Endothelial cell of umbilical vein (primary cell): Measurements from ENCODE around the gene PPP1R13B. TPM values are rescaled to one million over a fixed set of nuclear protein-coding genes. Genes with fewer than 3 reads are reported as not detected.

Source experiments
- BruUV-seq: library from RNA; stranded (reverse); fragments of 400-500 nt; replicated peaks from 2 replicates; lab custom pipeline; 2021; lab: Mats Ljungman, UMichigan
- CTCF ChIA-PET: fragments of 300-600, 350-600 bp; sonication (Branson Sonifier 250); formaldehyde crosslinking; loops from one replicate; lab custom pipeline; 2021; ENCODE audit warnings: antibody characterized with exemption, inconsistent platforms; lab: Charles Lee
- POLR2A ChIA-PET: fragments of 300-600, 350-600 bp; sonication (Branson Sonifier 250); formaldehyde crosslinking; loops from one replicate; lab custom pipeline; 2021; ENCODE audit warnings: antibody characterized with exemption, inconsistent platforms; lab: Charles Lee
- DNase-seq: peaks from one replicate; pipeline ENCODE4 v3.0.0-alpha.2; 2011; ENCODE audit warnings: low read depth, low spot score
- FAIRE-seq: peaks from 2 replicates; lab custom pipeline; 2011; peaks lifted over from hg19 to GRCh38; lab: Jason Lieb, UNC
- H2AFZ ChIP-seq: 2 replicates; pipeline ENCODE4 v1.6.0; 2012; ENCODE audit warnings: low read depth, low read length, control low read depth, inconsistent platforms
- H3K27ac ChIP-seq: 2 replicates; pipeline ENCODE4 v1.5.1; 2011; ENCODE audit warnings: low read depth, mild to moderate bottlenecking, control low read depth, low read length, moderate library complexity; ENCODE audit not compliant: insufficient read depth
- H3K27me3 ChIP-seq, 2 experiments: 2 replicates each; pipeline versions ENCODE4 v1.6.0 to v1.6.1; 2011; ENCODE audit warnings: low read length in 2 of 2, mixed read lengths in 1 of 2; ENCODE audit not compliant: control insufficient read depth in 2 of 2, insufficient read depth in 2 of 2
- H3K36me3 ChIP-seq, 2 experiments: 2 replicates in 1 of 2; 3 replicates in 1 of 2; pipeline ENCODE4 v1.5.1; 2011; ENCODE audit warnings: low read length in 2 of 2, mild to moderate bottlenecking in 1 of 2, moderate library complexity in 1 of 2; ENCODE audit not compliant: control insufficient read depth in 2 of 2, insufficient read depth in 2 of 2; ENCODE audit errors: extremely low read depth in 1 of 2
- H3K4me1 ChIP-seq: 3 replicates; pipeline ENCODE4 v1.5.1; 2011; ENCODE audit warnings: mild to moderate bottlenecking, low read length; ENCODE audit not compliant: control insufficient read depth, insufficient read depth; ENCODE audit errors: extremely low read depth
- H3K4me2 ChIP-seq: 2 replicates; pipeline ENCODE4 v1.6.1; 2011; ENCODE audit warnings: low read length, control low read depth, mixed read lengths; ENCODE audit not compliant: insufficient read depth
- H3K4me3 ChIP-seq, 3 experiments: fragments of 200-600 bp in 1 of 3; sonication (generic), shearing (Covaris generic) in 1 of 3; replicated peaks in 1 of 3; 2 replicates each; pipeline ENCODE4 v1.5.1; 2011 to 2016; ENCODE audit warnings: control low read depth in 3 of 3, low read length in 3 of 3, mild to moderate bottlenecking in 2 of 3, inconsistent platforms in 1 of 3, low read depth in 1 of 3, moderate library complexity in 1 of 3; ENCODE audit not compliant: insufficient read depth in 1 of 3
- H3K79me2 ChIP-seq: 2 replicates; pipeline ENCODE4 v1.6.0; 2012; ENCODE audit warnings: low read length, inconsistent platforms; ENCODE audit not compliant: control insufficient read depth, insufficient read depth
- H3K9ac ChIP-seq: replicated peaks from 2 replicates; pipeline ENCODE3; 2011; ENCODE audit warnings: low read length, control low read depth; ENCODE audit not compliant: insufficient read depth; ENCODE audit errors: extremely low read depth
- H3K9me1 ChIP-seq: replicated peaks from 3 replicates; pipeline ENCODE4 v1.6.0; 2011; ENCODE audit warnings: mild to moderate bottlenecking, low read length; ENCODE audit not compliant: control insufficient read depth, insufficient read depth; ENCODE audit errors: extremely low read depth
- H3K9me3 ChIP-seq: replicated peaks from 2 replicates; pipeline ENCODE4 v1.5.1; 2012; ENCODE audit warnings: low read length, inconsistent platforms; ENCODE audit not compliant: control insufficient read depth, insufficient read depth
- H4K20me1 ChIP-seq: replicated peaks from 2 replicates; pipeline ENCODE3; 2011; ENCODE audit warnings: mild to moderate bottlenecking, low read length; ENCODE audit not compliant: control insufficient read depth, insufficient read depth; ENCODE audit errors: extremely low read depth
- CTCF ChIP-seq, 2 donors: IDR thresholded peaks; 1 replicate in 1 of 2; 2 replicates in 1 of 2; pipeline ENCODE4 v1.5.1; 2011; ENCODE audit warnings: low read length in 2 of 2, mild to moderate bottlenecking in 2 of 2, moderate library complexity in 2 of 2, control low read depth in 1 of 2, inconsistent platforms in 1 of 2, low read depth in 1 of 2; ENCODE audit not compliant: insufficient read depth in 1 of 2; ENCODE audit errors: extremely low read depth in 1 of 2
- EZH2 ChIP-seq: IDR thresholded peaks from 2 replicates; pipeline ENCODE4 v1.6.1; 2012; ENCODE audit warnings: borderline replicate concordance, low read depth, mild to moderate bottlenecking, moderate library complexity, low read length, inconsistent platforms; ENCODE audit not compliant: severe bottlenecking
- FOS ChIP-seq: IDR thresholded peaks from 2 replicates; pipeline ENCODE4 v1.6.1; 2011; ENCODE audit warnings: mild to moderate bottlenecking, low read length, moderate library complexity, borderline replicate concordance; ENCODE audit not compliant: insufficient read depth
- GATA2 ChIP-seq: IDR thresholded peaks from 2 replicates; pipeline ENCODE4 v1.7.0; 2011; ENCODE audit warnings: low read depth, mild to moderate bottlenecking, moderate library complexity, mixed read lengths, low read length; ENCODE audit not compliant: insufficient read length, insufficient read depth
- JUN ChIP-seq: IDR thresholded peaks from 2 replicates; pipeline ENCODE4 v1.6.1; 2011; ENCODE audit warnings: borderline replicate concordance, low read depth; ENCODE audit not compliant: insufficient read length, insufficient read depth
- MAX ChIP-seq: IDR thresholded peaks from 2 replicates; pipeline ENCODE4 v1.6.1; 2011; ENCODE audit not compliant: insufficient read depth, insufficient read length
- MYC ChIP-seq: IDR thresholded peaks from one replicate; pipeline ENCODE4 v1.6.1; 2011; ENCODE audit warnings: mild to moderate bottlenecking, low read depth, low read length
- POLR2A ChIP-seq: IDR thresholded peaks from 2 replicates; pipeline ENCODE4 v1.6.1; 2012; ENCODE audit warnings: low read depth, mild to moderate bottlenecking, control low read depth, low read length
- POLR2AphosphoS5 ChIP-seq: IDR thresholded peaks from 2 replicates; pipeline ENCODE4 v1.6.1; 2012; ENCODE audit warnings: low read depth, mild to moderate bottlenecking, control low read depth, low read length, moderate library complexity; ENCODE audit not compliant: insufficient read depth
- dilution Hi-C: fragments of 300-500 bp; cut with MboI; formaldehyde crosslinking; loops from one replicate; pipeline ENCODE4 v1.15.0; 2019; ENCODE audit warnings: low sequenced_read_pairs; ENCODE audit not compliant: extremely low pct_ligation_motif_present
- intact Hi-C: fragments of 100-400 bp; cut with micrococcal nuclease; formaldehyde crosslinking; loops from one replicate; pipeline ENCODE4 v1.10.0; 2022
- polyA plus RNA-seq, 4 experiments: library from polyadenylated mRNA; depleted of rRNA in 3 of 4; stranded (reverse) in 3 of 4; unstranded in 1 of 4; fragments of >200 nt; gene quantifications; 2 replicates each; pipeline versions ENCODE4 v1.2.1 to v1.2.3, GENCODE V29; 2011 to 2012; ENCODE audit warnings: missing spikeins in 1 of 4
- total RNA-seq: library from RNA; stranded (reverse); gene quantifications from 2 replicates; pipeline ENCODE4 v1.2.3, GENCODE V29; 2021

The PPP1R13B gene
- total and polyA plus RNA-seq, 2 donors (not counting 3 experiments of a cell fraction or from before 2014, with no cell fraction given): 10.0 to 30.0 TPM

DNA sequence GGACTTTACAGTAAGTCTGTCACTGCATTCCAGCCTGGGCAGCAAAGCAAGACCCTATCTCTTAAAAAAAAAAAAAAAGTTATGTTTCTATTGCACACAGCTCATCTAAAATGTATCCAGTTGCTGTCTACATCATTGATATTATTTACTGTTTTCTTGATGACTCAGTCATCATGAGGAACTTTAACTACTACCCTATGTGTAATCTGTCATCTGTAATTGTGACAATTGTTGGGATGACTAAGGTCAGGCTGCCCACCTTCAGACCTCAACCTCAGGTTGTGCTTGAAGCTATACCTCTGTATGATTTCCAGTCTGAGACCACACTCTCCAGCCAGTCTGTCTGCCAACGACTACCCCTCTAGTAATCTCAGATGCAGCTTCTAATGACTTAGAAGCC, 15.3 kb downstream of the PPP1R13B start:
- TF ChIP-seq CTCF (IDR thresholded peaks at IDR 0.05; ENCODE audit: extremely low read depth in 1 of 2, insufficient read depth in 1 of 2, low read depth in 1 of 2, low read length in 2 of 2) (no peak), POLR2AphosphoS5 (no peak), GATA2 (no peak), MAX (no peak), EZH2 (no peak), JUN (no peak), POLR2A (no peak), MYC (no peak), FOS (no peak)
- Histone ChIP-seq H3K9ac (no peak overlapping the region), H3K9me1 (no peaks in the 10 kb centered on the region), H3K9me3 (no peaks in the 10 kb centered on the region), H3K27ac (no peak overlapping the region), H2AFZ (no peak overlapping the region), H4K20me1 (peaks cover 2% of the 10 kb centered on the region), H3K79me2 (peaks cover 21% of the 10 kb centered on the region), H3K4me1 (peaks cover 7% of the 10 kb centered on the region), H3K27me3 (no peaks in the 10 kb centered on the region), H3K4me3 (no peak overlapping the region), H3K4me2 (no peak overlapping the region), H3K36me3 (no peaks in the 10 kb centered on the region)
- CTCF ChIA-PET: interaction anchor here (0.8 kb wide), 1 partner anchor 69 kb away, joined by 3 read pairs; no protein-coding TSS in a partner anchor
- no peak for DNase-seq
- FAIRE-seq: no peak
- POLR2A ChIA-PET: no interaction called here
- no TSS peak for BruUV-seq
- dilution Hi-C loops (no loop called here), intact Hi-C loops (no loop called here)
